Mesenteric fat pad (tissue), 1 donor: Measurements from ENCODE around the gene HCRT. TPM values are rescaled to one million over a fixed set of nuclear protein-coding genes. Genes with fewer than 3 reads are reported as not detected.
"Not testable (repeated sequence)": the region's sequence is repeated elsewhere in the genome, so short reads cannot be mapped to it uniquely, and the experiment has no call there.

Experiments
- DNase-seq: peaks from one replicate; pipeline ENCODE4 v3.0.0-alpha.2; 2020; ENCODE audit warnings: low spot score
- total RNA-seq: library from RNA; stranded (reverse); fragmentation: NEBNext Ultra II Directional; extraction: Animal tissue kit (Norgen Biotek cat#: 25700); gene quantifications from one replicate; pipeline ENCODE4 v1.2.1, GENCODE V29; 2021
- donor health status: DM: yes; HTN: yes; CAD: no.

The HCRT gene
- total RNA-seq, 1 donor from 2014 or later: not detected

- DNase-seq: no peak
These were observed 13.6 kb upstream of the HCRT start for GRCh38 chr17:42198897-42199296.

- no peak for DNase-seq
These were observed 12.4 kb upstream of the HCRT start for GRCh38 chr17:42197564-42198156.

GRCh38 chr17:42193969-42194899 lies 9.0 kb upstream of the HCRT start, which contains the start of gene GHDC:
Gene GHDC (minus strand): TSS chr17:42194494. CDS start chr17:42193581, 913 bp downstream.
- DNase-seq: peak; percentile 93

- DNase-seq: no peak
These were observed 8.1 kb upstream of the HCRT start for GRCh38 chr17:42193216-42193968.

GRCh38 chr17:42192189-42193126 lies 7.2 kb upstream of the HCRT start:
- no peak for DNase-seq

GRCh38 chr17:42191275-42191608 lies 6.0 kb upstream of the HCRT start:
- DNase-seq: no peak

- no peak for DNase-seq
These were observed 5.4 kb upstream of the HCRT start for GRCh38 chr17:42190491-42191274.

GRCh38 chr17:42189651-42189965 lies 4.4 kb upstream of the HCRT start:
- no peak for DNase-seq

GRCh38 chr17:42188749-42189650 lies 3.7 kb upstream of the HCRT start:
- DNase-seq: no peak

- no peak for DNase-seq
These were observed 2.6 kb upstream of the HCRT start for GRCh38 chr17:42187833-42188232.

- not testable (repeated sequence) for DNase-seq
These were observed 939 bp upstream of the HCRT start for GRCh38 chr17:42186191-42186590.

GRCh38 chr17:42185621-42185930 lies 324 bp upstream of the HCRT start:
- no peak for DNase-seq

- DNase-seq: peak; percentile 95
These were observed 1.2 kb downstream of the HCRT start for GRCh38 chr17:42183741-42184711.

GRCh38 chr17:42182927-42183734 lies 2.1 kb downstream of the HCRT start:
- no peak for DNase-seq

- DNase-seq: no peak
These were observed 3.4 kb downstream of the HCRT start for GRCh38 chr17:42181851-42182207.

- peak; percentile 96 for DNase-seq
These were observed 4.1 kb downstream of the HCRT start, which contains the start of gene KCNH4 for GRCh38 chr17:42180922-42181850. Gene KCNH4 (minus strand): TSS chr17:42181142. CDS start chr17:42180945, 197 bp downstream.
